ENCODE results near the gene OLA1.

The OLA1 gene

DNA sequence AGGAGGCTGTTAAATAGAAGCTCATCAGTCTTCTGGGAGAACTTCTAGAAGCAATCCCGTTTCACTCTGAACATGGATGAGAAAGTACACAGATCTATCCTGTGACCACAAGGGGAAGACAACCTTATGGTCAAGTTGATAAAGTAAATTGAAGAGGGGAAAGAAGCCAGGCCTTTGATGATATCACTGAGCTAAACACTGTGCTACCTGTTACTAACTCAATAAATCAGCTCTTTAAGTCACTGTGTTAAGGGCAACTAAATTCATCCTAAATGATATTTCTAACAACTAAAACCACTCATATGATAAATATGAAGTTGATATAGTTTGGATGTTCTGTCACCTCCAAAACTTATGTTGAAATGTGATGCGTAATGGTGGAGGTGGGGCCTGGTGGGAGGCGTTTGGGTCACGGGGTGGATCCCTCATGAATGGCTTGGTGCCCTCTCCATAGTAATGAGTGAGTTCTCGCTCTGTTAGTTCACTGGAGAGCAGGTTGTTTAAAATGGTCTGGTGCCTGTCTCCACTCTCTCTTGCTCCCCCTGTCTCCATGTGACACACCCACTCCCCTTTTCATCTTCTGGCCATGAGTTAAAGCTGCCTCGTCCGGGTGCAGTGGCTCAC lies 23.6 kb downstream of the OLA1 start:
- H3K36me3 ChIP-seq (ENCODE audit: insufficient read depth, low read length), result peaks cover 79% of the 10 kb centered on the region
- WGBS, result 90% methylated on average over 7 of the region's 7 CpGs

DNA sequence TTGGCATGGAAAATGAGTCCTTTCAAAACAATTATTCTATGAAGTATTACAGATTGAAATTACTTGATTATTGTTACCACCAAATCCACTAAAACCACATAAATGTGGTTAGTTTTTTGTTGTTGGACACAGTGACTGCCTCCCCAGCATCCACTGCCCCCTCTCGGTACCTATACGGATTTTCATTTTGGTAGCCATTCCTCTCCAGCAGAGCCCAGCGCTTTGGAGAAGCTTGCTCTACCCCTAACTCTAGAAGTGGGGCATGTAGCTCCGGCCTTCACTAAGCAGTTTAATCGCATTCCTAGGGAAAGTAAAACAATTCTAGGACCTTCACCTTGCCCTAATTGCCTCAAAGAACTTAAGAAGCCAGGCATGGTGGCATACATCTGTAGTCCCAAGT lies 24.2 kb downstream of the OLA1 start:
- Histone ChIP-seq H3K36me3 (ENCODE audit: insufficient read depth, low read length) (peaks cover 73% of the 10 kb centered on the region), H3K9me3 (ENCODE audit: insufficient read depth, low read depth, low read length) (no peaks in the 10 kb centered on the region), H3K4me3 (ENCODE audit: low read length) (no peak overlapping the region), H3K27me3 (ENCODE audit: insufficient read depth, low read length) (no peaks in the 10 kb centered on the region), H3K27ac (ENCODE audit: low read depth, low read length) (no peak overlapping the region), H3K4me1 (ENCODE audit: insufficient read depth, low read length) (no peaks in the 10 kb centered on the region), H3K9ac (ENCODE audit: low read depth, low read length) (no peak overlapping the region)
- 92% methylated on average over 5 of the region's 5 CpGs for WGBS

More for the DNA sequence above, 23.6 kb downstream of the OLA1 start:
- H3K27me3 ChIP-seq (ENCODE audit: insufficient read depth, low read length), result no peaks in the 10 kb centered on the region
- no peaks in the 10 kb centered on the region for H3K4me1 ChIP-seq (ENCODE audit: insufficient read depth, low read length)
- no peak overlapping the region for H3K27ac ChIP-seq (ENCODE audit: low read depth, low read length)
- no peak overlapping the region for H3K4me3 ChIP-seq (ENCODE audit: low read length)
- H3K9me3 ChIP-seq (ENCODE audit: insufficient read depth, low read depth, low read length), result no peaks in the 10 kb centered on the region
- no peak overlapping the region for H3K9ac ChIP-seq (ENCODE audit: low read depth, low read length)

DNA sequence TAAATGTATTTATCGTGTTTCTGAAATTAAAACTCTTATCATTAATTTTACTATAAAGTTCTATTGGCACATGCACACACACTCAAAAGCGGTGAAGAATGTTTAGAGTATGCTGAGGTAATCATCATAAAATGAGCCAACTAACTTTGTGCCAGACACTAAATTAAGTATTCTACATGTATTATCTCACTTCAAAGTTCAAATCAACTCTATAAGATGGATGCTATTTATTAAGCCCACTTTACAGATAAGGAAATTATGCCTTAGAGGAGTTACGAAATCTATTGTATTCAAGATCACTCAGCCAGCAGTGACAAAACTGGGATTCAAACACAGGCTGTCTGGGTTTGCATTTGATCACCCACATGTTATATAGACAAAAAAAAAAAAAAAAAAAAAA lies 24.9 kb downstream of the OLA1 start:
- no peaks in the 10 kb centered on the region for H3K27me3 ChIP-seq (ENCODE audit: insufficient read depth, low read length)
- H3K36me3 ChIP-seq (ENCODE audit: insufficient read depth, low read length), result peaks cover 66% of the 10 kb centered on the region
- 100% methylated on average over 1 of the region's 3 CpGs for WGBS
- no peaks in the 10 kb centered on the region for H3K9me3 ChIP-seq (ENCODE audit: insufficient read depth, low read depth, low read length)
- no peak overlapping the region for H3K9ac ChIP-seq (ENCODE audit: low read depth, low read length)
- no peak overlapping the region for H3K27ac ChIP-seq (ENCODE audit: low read depth, low read length)
- H3K4me1 ChIP-seq (ENCODE audit: insufficient read depth, low read length), result peaks cover 2% of the 10 kb centered on the region
- no peak overlapping the region for H3K4me3 ChIP-seq (ENCODE audit: low read length)

DNA sequence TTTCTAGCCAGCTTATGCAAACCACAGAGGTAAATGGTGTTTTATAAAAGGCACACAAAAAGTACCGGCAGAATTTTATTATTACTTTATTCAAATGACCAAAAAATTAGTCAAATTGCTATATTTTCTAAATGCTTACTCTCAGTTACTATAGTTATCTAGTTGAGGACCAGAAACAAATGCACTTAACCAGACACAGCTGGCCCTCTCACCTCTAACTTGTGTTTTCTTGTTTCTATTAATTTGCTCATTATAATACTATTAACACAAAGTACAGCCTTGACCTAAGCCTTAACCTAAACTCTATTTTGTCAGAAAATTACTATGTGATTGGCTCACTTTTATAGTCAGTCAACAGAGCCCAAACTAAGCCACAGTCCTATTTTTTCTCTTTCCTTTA lies 26.2 kb downstream of the OLA1 start:
- Histone ChIP-seq H3K9me3 (ENCODE audit: insufficient read depth, low read depth, low read length) (no peaks in the 10 kb centered on the region), H3K4me3 (ENCODE audit: low read length) (no peak overlapping the region), H3K27ac (ENCODE audit: low read depth, low read length) (no peak overlapping the region), H3K27me3 (ENCODE audit: insufficient read depth, low read length) (no peaks in the 10 kb centered on the region), H3K9ac (ENCODE audit: low read depth, low read length) (no peak overlapping the region), H3K36me3 (ENCODE audit: insufficient read depth, low read length) (peaks cover 54% of the 10 kb centered on the region), H3K4me1 (ENCODE audit: insufficient read depth, low read length) (peaks cover 12% of the 10 kb centered on the region)
- WGBS, result 100% methylated on average over 1 of the region's 1 CpG

DNA sequence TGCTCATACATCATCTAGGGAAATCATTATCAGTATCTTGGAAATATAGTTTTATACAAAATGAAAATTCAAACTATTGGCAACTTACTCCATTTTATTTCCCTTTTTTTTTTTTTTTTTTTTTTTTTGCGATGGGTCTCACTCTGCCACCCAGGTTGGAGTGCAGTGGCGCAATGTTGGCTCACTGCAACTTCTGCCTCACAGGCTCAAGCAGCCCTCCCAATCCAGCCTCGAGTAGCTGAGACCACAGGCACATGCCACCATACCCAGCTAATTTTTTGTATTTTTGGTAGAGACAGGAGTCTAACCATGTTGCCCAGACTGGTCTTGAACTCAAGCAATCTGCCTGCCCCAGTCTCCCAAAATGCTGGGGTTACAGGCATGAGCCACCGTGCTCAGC lies 29.0 kb downstream of the OLA1 start:
- H3K27ac ChIP-seq (ENCODE audit: low read depth, low read length), result no peak overlapping the region
- H3K4me1 ChIP-seq (ENCODE audit: insufficient read depth, low read length), result peaks cover 12% of the 10 kb centered on the region
- peaks cover 40% of the 10 kb centered on the region for H3K36me3 ChIP-seq (ENCODE audit: insufficient read depth, low read length)

DNA sequence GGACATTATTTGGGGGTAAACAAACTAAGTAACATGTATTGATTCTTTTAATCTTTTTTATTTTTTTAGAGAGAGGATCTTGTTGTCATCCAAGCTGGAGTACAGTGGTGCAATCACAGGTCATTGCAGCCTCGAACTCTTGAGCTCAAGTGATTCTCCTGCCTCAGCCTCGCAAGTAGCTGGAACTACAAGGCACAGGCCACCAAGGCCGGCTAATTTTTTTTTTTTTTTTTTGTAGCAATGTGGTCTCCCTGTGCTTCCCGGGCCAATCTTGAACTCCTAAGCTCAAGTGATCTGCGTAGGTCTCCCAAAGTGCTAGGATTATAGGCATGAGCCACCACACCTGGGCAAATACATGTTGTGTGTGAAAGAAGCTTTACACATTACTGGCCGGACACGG lies 29.6 kb downstream of the OLA1 start:
- Histone ChIP-seq H3K9me3 (ENCODE audit: insufficient read depth, low read depth, low read length) (no peaks in the 10 kb centered on the region), H3K27ac (ENCODE audit: low read depth, low read length) (no peak overlapping the region), H3K27me3 (ENCODE audit: insufficient read depth, low read length) (no peaks in the 10 kb centered on the region), H3K36me3 (ENCODE audit: insufficient read depth, low read length) (peaks cover 35% of the 10 kb centered on the region), H3K4me3 (ENCODE audit: low read length) (no peak overlapping the region), H3K4me1 (ENCODE audit: insufficient read depth, low read length) (peaks cover 12% of the 10 kb centered on the region), H3K9ac (ENCODE audit: low read depth, low read length) (no peak overlapping the region)
- 91% methylated on average over 7 of the region's 7 CpGs for WGBS

More for the DNA sequence above, 29.0 kb downstream of the OLA1 start:
- 97% methylated on average over 4 of the region's 4 CpGs for WGBS
- H3K9me3 ChIP-seq (ENCODE audit: insufficient read depth, low read depth, low read length), result no peaks in the 10 kb centered on the region
- no peaks in the 10 kb centered on the region for H3K27me3 ChIP-seq (ENCODE audit: insufficient read depth, low read length)
- H3K9ac ChIP-seq (ENCODE audit: low read depth, low read length), result no peak overlapping the region
- H3K4me3 ChIP-seq (ENCODE audit: low read length), result no peak overlapping the region

DNA sequence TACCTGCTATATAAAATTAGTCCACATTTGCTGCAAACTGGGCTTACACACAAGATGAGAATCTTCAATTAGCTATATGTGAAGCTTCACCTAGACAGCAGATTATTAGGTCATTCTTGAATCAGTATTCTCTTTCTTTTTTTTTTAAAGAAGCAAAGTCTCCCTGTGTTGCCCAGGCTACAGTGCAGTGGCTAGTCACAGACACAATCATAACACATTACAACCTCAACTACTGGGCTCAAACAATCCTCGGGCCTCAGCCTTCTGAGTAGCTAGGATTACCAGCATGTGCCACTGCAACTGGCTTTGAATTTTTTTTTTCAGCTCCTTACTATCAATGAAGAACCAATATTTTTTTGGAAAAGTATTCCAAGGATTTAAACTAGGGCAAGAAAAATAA lies 30.5 kb downstream of the OLA1 start:
- H3K27ac ChIP-seq (ENCODE audit: low read depth, low read length), result no peak overlapping the region
- peaks cover 12% of the 10 kb centered on the region for H3K4me1 ChIP-seq (ENCODE audit: insufficient read depth, low read length)
- no peak overlapping the region for H3K9ac ChIP-seq (ENCODE audit: low read depth, low read length)
- no peaks in the 10 kb centered on the region for H3K27me3 ChIP-seq (ENCODE audit: insufficient read depth, low read length)
- H3K36me3 ChIP-seq (ENCODE audit: insufficient read depth, low read length), result peaks cover 26% of the 10 kb centered on the region; the same call in 1 of the 2 replicates
- no peaks in the 10 kb centered on the region for H3K9me3 ChIP-seq (ENCODE audit: insufficient read depth, low read depth, low read length)
- 87% methylated on average over 1 of the region's 1 CpG for WGBS
- H3K4me3 ChIP-seq (ENCODE audit: low read length), result no peak overlapping the region

DNA sequence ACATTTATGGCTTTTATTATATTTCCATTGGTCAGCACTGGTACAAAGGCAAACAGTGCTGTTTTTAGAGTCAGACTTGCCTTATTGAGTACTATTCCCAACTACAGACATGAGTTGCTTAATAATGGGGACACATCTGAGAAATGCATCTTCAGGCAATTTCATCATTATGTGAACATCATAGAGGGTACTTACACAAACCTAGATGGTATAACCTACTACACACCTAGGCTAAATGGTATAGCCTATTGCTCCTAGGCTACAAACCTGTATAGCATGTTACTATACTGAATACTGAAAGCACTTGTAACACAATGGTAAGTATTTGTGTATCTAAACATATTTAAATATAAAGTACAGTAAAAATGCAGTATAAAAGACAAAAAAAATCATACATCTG lies 36.4 kb downstream of the OLA1 start:
- no peaks in the 10 kb centered on the region for H3K4me1 ChIP-seq (ENCODE audit: insufficient read depth, low read length)
- H3K9ac ChIP-seq (ENCODE audit: low read depth, low read length), result no peak overlapping the region
- H3K4me3 ChIP-seq (ENCODE audit: low read length), result no peak overlapping the region
- H3K36me3 ChIP-seq (ENCODE audit: insufficient read depth, low read length), result no peaks in the 10 kb centered on the region
- H3K27ac ChIP-seq (ENCODE audit: low read depth, low read length), result no peak overlapping the region
- H3K27me3 ChIP-seq (ENCODE audit: insufficient read depth, low read length), result no peaks in the 10 kb centered on the region
- H3K9me3 ChIP-seq (ENCODE audit: insufficient read depth, low read depth, low read length), result no peaks in the 10 kb centered on the region

DNA sequence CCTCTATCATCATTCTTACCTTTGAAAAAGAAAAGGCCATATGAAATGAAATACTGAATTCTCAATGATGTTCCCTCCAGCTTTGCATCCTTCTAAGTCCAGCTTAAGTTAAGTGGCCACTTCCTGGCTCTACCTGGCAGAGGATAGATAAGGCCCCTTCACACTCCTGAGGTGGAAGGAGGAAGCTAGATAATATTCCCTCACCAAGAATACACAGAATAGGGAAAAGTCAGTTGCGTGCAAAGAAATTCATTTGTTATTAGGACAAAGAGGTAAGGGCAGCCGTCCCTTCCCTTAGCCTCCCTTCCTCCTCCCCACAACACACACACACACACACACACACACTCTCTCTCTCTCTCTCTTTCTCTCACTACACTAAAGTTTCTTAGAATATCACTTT lies 37.5 kb downstream of the OLA1 start:
- Histone ChIP-seq H3K36me3 (ENCODE audit: insufficient read depth, low read length) (no peaks in the 10 kb centered on the region), H3K4me1 (ENCODE audit: insufficient read depth, low read length) (no peaks in the 10 kb centered on the region), H3K4me3 (ENCODE audit: low read length) (no peak overlapping the region), H3K9ac (ENCODE audit: low read depth, low read length) (no peak overlapping the region), H3K27ac (ENCODE audit: low read depth, low read length) (no peak overlapping the region), H3K27me3 (ENCODE audit: insufficient read depth, low read length) (no peaks in the 10 kb centered on the region), H3K9me3 (ENCODE audit: insufficient read depth, low read depth, low read length) (no peaks in the 10 kb centered on the region)
- 100% methylated on average over 1 of the region's 2 CpGs for WGBS

DNA sequence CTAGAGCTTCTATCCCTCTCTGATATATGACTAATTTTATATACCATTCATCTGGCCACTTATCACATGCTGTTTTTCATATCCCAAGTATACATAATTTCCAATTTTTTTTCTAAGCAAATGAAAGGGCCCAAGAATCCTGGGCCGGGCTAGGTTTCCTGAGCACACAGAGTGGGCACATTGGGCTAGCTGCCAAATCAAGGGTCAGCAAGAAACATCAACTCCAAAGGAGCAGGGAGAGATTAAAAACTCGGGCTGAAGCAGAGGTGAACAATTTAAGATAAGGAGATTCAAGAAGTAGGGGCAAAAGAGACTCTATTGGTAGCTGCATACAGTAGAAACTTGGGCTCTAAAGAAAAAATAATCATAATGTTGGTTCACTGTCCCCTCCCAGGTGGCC lies 39.0 kb downstream of the OLA1 start:
- H3K9me3 ChIP-seq (ENCODE audit: insufficient read depth, low read depth, low read length), result no peaks in the 10 kb centered on the region
- no peak overlapping the region for H3K27ac ChIP-seq (ENCODE audit: low read depth, low read length)
- H3K27me3 ChIP-seq (ENCODE audit: insufficient read depth, low read length), result no peaks in the 10 kb centered on the region
- H3K9ac ChIP-seq (ENCODE audit: low read depth, low read length), result no peak overlapping the region
- 93% methylated on average over 2 of the region's 2 CpGs for WGBS
- H3K4me3 ChIP-seq (ENCODE audit: low read length), result no peak overlapping the region
- no peaks in the 10 kb centered on the region for H3K36me3 ChIP-seq (ENCODE audit: insufficient read depth, low read length)
- no peaks in the 10 kb centered on the region for H3K4me1 ChIP-seq (ENCODE audit: insufficient read depth, low read length)

DNA sequence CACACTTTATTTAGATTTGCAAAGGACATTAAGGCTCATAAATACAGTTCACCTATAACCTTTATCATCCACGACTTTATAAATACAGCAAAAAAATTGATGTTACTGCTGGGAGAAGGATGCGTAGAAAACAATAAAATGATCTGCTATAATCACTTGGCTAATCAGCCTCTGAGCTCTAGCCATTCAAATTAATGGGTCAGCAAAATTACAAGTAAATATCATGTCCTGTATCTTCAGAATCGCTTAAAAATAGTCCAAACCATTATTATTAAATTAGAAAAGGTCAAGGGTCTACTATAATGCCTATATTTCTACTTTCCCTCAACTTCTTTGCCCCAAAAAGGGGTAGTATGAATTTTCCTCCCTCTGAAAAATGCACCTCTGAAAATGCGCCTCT lies 40.3 kb downstream of the OLA1 start:
- WGBS, result 78% methylated on average over 2 of the region's 4 CpGs
- H3K4me3 ChIP-seq (ENCODE audit: low read length), result no peak overlapping the region
- no peak overlapping the region for H3K9ac ChIP-seq (ENCODE audit: low read depth, low read length)
- no peaks in the 10 kb centered on the region for H3K4me1 ChIP-seq (ENCODE audit: insufficient read depth, low read length)
- H3K27me3 ChIP-seq (ENCODE audit: insufficient read depth, low read length), result no peaks in the 10 kb centered on the region
- H3K36me3 ChIP-seq (ENCODE audit: insufficient read depth, low read length), result no peaks in the 10 kb centered on the region
- H3K27ac ChIP-seq (ENCODE audit: low read depth, low read length), result no peak overlapping the region
- H3K9me3 ChIP-seq (ENCODE audit: insufficient read depth, low read depth, low read length), result no peaks in the 10 kb centered on the region

DNA sequence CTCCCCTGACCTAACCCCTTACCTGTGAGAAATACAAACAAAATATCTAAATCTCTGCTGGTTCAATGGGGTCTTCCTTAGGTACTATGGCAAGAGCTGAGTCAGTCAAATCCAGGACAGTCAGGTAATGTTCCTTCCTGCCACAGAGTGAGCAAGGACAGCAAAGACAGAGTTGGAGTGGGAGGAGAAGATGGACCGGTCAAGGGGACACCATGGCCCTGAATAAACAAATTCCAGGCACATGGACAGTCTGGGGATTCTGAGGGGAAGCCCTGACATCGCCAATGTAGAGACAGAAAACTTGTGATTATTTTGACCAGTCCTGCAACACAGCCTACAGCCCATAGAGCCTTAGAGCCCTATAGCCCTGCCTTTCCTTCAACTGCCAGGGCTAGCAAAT lies 42.8 kb downstream of the OLA1 start:
- no peaks in the 10 kb centered on the region for H3K4me1 ChIP-seq (ENCODE audit: insufficient read depth, low read length)
- no peaks in the 10 kb centered on the region for H3K27me3 ChIP-seq (ENCODE audit: insufficient read depth, low read length)
- H3K36me3 ChIP-seq (ENCODE audit: insufficient read depth, low read length), result peaks cover 4% of the 10 kb centered on the region; the same call in 1 of the 2 replicates
- H3K4me3 ChIP-seq (ENCODE audit: low read length), result no peak overlapping the region
- no peak overlapping the region for H3K9ac ChIP-seq (ENCODE audit: low read depth, low read length)
- WGBS, result 96% methylated on average over 2 of the region's 2 CpGs
- H3K9me3 ChIP-seq (ENCODE audit: insufficient read depth, low read depth, low read length), result no peaks in the 10 kb centered on the region
- no peak overlapping the region for H3K27ac ChIP-seq (ENCODE audit: low read depth, low read length)
